GM19240 (cell line): ENCODE results near the gene SLC25A39.
"Not testable (repeated sequence)": the region's sequence is repeated elsewhere in the genome, so short reads cannot be mapped to it uniquely, and the experiment has no call there.

ENCODE experiments used
- DNase-seq: peaks from one replicate; pipeline ENCODE4 v3.0.0; 2011; ENCODE audit warnings: low spot score; ENCODE audit not compliant: insufficient read length

Gene SLC25A39

DNA sequence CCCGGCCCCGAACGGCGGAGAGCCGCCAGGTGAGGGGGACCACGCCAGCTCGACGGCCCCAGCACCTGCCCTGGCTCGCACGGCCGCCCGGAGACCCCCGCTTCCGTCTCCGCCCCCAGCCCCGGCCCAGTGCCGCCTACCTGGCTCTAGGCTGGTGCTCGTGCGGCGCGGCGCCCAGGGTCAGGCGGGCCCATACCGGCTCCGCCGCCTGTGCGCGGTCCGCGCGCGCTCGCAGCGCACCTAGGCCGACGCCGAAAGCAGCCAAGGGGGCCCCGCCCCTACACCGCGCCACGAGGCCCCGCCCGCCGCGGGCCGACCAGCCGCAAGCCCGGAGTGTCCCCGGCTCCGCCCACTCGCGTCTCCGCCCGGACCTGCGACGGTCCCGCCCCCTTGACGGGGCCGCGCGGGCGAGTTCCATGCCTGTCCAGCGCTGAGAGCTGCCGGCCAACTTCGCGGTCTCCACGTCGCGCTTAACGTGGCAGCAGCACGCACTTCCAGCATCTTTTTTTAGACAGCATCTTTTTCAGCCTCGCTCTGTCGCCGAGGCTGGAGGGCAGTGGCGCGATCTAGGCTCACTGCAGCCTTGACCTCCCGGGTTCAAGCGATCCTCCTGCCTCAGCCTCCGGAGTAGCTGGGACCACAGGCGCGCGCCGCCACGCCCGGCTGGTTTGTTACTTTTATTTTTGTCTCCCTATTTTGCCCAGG is at the start of gene SLC25A39:
TSS of gene SLC25A39 (minus strand) at position 253 of the 705 bp plus-strand sequence. CDS start 1,261 bp downstream, outside the sequence.
- DNase-seq = peak; percentile 60

DNA sequence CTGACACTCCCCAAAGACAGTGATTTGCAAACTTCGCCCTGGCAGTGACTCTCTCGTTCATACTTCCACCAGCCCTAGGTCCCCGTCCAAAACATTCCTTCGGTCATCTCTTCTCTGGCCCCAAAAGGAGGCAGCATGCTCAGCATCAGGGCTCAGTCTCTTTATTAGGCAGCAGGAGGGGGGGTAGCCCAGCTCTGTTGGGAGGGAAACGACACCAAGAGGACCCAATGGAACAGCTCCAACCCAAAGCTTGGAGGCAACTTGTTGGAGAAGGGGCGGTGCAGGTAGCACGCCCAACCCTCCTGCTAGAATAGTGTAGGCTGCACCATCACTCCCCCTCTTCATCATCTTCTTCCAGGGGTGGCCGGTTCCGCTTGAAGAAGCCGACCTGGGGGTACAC is 47.4 kb upstream of the SLC25A39 start:
- no peak for DNase-seq

GRCh38 chr17:44369414-44370023 is 44.9 kb upstream of the SLC25A39 start:
- DNase-seq = not testable (repeated sequence)

DNA sequence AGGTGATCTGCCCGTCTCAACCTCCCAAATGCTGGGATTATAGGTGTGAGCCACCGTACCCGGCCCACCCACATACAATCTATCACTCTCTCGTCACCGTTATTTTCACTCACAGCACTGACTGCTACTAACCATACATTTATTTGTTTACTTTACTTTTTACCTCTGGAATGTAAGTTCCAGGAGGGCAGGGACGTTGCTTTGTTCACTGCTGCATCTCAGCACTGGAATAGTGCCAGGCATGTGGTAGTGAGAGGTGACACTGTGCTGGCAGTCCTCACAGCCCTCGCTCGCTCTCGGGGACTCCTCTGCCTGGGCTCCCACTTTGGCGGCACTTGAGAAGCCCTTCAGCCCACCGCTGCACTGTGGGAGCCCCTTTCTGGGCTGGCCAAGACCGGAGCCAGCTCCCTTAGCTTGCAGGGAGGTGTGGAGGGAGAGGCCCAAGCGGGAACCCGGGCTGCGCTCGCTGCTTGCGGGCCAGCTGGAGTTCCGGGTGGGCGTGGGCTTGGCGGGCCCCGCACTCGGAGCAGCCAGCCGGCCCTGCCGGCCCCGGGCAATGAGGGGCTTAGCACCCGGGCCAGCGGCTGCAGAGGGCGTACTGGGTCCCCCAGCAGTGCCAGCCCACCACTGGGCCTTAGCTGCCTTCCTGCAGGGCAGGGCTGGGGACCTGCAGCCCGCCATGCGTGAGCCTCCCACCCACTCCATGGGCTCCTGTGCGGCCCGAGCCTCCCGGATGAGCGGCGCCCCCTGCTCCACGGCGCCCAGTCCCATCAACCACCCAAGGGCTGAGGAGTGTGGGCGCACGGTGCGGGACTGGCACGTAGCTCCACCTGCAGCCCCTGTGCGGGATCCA is 44.0 kb upstream of the SLC25A39 start:
- not testable (repeated sequence) for DNase-seq

- no peak for DNase-seq
Observed at GRCh38 chr17:44367231-44367979, 42.8 kb upstream of the SLC25A39 start.

GRCh38 chr17:44365051-44365450 is 40.4 kb upstream of the SLC25A39 start:
- not testable (repeated sequence) for DNase-seq

GRCh38 chr17:44363613-44364159 is 39.1 kb upstream of the SLC25A39 start, which contains the start of gene FAM171A2:
Gene FAM171A2 (minus strand): TSS chr17:44363853. CDS start chr17:44363714, 139 bp downstream.
- peak; percentile 90 for DNase-seq

DNA sequence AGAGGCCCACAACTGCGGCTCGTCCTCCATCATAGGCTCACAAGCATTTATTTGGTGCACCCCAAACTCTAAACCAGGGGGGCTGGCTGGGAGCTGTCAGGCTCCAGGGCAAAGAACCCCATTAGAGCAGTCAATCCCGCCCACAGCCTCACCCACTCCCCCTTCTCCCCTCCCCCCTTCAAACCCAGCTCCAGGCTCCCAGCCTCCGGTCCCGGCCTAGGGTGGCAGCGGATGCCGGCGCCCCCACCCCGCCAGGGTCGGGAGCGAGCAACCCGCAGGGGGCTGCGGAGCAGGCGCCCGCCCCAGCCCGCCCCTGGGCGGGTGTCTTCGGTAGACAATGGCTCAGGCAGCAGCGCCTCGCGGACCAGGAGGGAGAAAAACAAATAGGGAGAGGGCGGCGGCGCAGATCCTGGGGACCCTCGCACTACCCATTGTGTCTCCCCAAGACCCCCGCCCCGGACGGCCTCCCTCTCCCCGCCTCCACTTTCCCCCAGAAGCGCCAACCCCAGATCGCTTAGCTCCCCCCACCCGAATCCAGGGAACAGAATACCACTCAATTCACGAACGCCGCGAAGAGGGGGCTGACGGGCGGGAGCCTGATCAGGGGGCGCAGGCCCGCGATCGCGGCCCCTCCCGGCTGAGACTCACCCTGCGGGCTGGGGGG is 38.5 kb upstream of the SLC25A39 start:
- DNase-seq = no peak

- DNase-seq = no peak
Observed at GRCh38 chr17:44362459-44362948, 37.9 kb upstream of the SLC25A39 start.

GRCh38 chr17:44361292-44362260 is 37.0 kb upstream of the SLC25A39 start:
- no peak for DNase-seq

- no peak for DNase-seq
Observed at GRCh38 chr17:44360826-44361225, 36.2 kb upstream of the SLC25A39 start.

DNA sequence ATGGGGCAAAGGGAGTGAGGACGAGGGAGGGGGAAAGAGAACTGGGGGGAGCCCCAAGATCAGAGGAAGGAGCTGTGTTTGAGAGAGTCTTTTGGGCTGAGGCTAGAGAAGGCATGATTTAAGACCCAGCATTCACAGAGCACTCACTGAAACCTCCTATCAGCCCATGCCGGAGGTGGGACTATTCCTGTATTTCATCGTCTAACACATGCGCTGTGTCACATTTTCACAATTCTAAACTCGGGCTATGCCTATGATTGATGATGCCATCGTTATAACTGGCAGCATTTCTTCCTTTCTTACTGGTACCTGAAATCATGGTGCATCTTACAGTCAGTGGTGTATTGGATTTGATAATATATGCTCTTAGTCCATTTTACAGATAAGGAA is 35.5 kb upstream of the SLC25A39 start:
- DNase-seq = no peak

- no peak for DNase-seq
Observed at GRCh38 chr17:44359458-44360143, 35.0 kb upstream of the SLC25A39 start.

DNA sequence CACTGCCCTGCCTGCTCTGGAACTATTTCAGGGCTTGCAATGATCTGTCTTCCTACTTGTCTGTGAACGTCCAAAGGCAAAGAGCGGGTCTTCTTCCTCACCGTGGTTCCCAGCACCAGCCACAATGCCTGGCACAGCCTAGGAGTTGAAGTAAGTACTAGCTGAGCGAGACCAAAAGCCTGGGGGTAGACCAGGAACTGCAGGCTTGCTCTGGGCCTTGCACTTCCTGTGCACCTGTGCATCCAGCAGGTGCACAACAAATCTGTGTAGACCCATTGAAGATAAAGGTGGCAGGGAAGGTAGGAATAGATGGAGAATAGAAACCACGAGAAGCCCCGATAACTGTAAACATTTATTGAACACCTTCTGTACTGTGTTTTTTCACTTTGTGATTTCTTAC is 34.4 kb upstream of the SLC25A39 start:
- DNase-seq = no peak

DNA sequence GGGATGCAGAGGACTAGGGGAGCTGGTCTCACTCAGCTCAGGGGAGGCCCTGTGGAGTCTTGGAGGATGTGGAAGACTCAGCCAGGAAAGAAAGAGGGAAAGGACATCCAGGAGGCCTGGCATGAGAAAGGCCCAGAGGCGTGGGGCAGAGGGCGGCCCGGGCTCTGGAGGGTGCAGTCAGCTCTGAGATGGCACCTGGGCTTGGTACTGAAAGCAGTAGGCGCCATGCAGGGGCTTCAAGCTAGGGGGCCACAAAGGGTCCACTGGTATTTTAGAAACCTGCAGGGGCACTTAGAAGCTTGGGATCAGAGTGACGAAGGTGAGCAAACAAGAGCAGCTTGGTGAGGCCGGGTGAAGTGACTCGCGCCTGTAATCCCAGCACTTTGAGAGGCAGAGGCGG is 33.4 kb upstream of the SLC25A39 start:
- DNase-seq = no peak

DNA sequence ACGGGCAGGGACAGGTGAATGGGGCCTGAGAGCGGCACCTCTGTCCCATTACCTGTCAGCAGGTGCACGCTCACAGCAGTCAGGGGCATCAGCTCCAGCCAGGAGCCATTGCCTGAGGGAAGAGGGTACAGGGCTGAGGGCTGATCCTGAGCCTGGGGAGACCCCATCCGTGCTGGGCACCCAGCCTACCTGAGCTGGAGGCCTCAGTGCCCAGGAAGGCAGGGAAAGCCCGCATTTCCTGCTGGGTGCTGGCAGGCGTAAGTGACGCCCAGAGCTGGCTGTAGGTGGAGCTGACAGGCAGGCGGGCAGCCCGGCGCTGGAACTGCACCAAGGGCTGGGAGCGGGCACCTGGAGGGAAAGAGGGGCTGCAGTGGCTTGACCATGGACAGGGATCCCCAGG is 31.6 kb upstream of the SLC25A39 start:
- no peak for DNase-seq

- peak; percentile 6 for DNase-seq
Observed at GRCh38 chr17:44355642-44356099, 31.0 kb upstream of the SLC25A39 start.
